KMS-11 (cell line): Measurements from ENCODE around the gene SLC31A1.

Experiments used
- H2AFZ ChIP-seq: fragments of 200-600 bp; sonication (generic); 2 replicates; pipeline ENCODE4 v1.6.1; 2016; ENCODE audit warnings: antibody characterized with exemption, mixed run types, low read depth
- H3K27ac ChIP-seq: fragments of 200-600 bp; sonication (generic); 2 replicates; pipeline ENCODE4 v1.6.1; 2016; ENCODE audit warnings: mild to moderate bottlenecking, mixed run types
- H3K27me3 ChIP-seq: fragments of 200-600 bp; sonication (generic); 2 replicates; pipeline ENCODE4 v1.6.1; 2017; ENCODE audit warnings: mild to moderate bottlenecking, low read depth, mixed run types, moderate library complexity; ENCODE audit not compliant: insufficient read depth
- H3K36me3 ChIP-seq: fragments of 200-600 bp; sonication (generic); 2 replicates; pipeline ENCODE4 v1.6.1; 2017; ENCODE audit warnings: mild to moderate bottlenecking, mixed run types; ENCODE audit not compliant: insufficient read depth
- H3K4me1 ChIP-seq: fragments of 200-600 bp; sonication (generic); 2 replicates; pipeline ENCODE4 v1.6.1; 2016; ENCODE audit warnings: mild to moderate bottlenecking, low read depth, mixed run types; ENCODE audit not compliant: poor library complexity, severe bottlenecking
- H3K4me2 ChIP-seq: fragments of 200-600 bp; sonication (generic); 2 replicates; pipeline ENCODE4 v1.7.0; 2016; ENCODE audit warnings: mild to moderate bottlenecking, mixed run types
- H3K4me3 ChIP-seq: fragments of 200-600 bp; sonication (generic); IDR thresholded peaks from 2 replicates; pipeline ENCODE4 v1.6.1; 2017; ENCODE audit warnings: low read depth, low read length, mixed read lengths; ENCODE audit not compliant: insufficient read depth
- H3K79me2 ChIP-seq: fragments of 200-600 bp; sonication (generic); 2 replicates; pipeline ENCODE4 v1.6.1; 2016; ENCODE audit warnings: low read depth, mixed run types; ENCODE audit not compliant: insufficient read depth
- H3K9ac ChIP-seq: fragments of 200-600 bp; sonication (generic); 2 replicates; pipeline ENCODE4 v1.6.1; 2016; ENCODE audit warnings: mild to moderate bottlenecking, mixed run types
- H4K20me1 ChIP-seq: fragments of 200-600 bp; sonication (generic); 2 replicates; pipeline ENCODE4 v1.6.1; 2016; ENCODE audit warnings: mild to moderate bottlenecking, mixed run types; ENCODE audit not compliant: insufficient read depth
- CTCF ChIP-seq: fragments of 200-600 bp; sonication (generic); conservative IDR thresholded peaks from 2 replicates; pipeline ENCODE4 v1.6.1; 2017; ENCODE audit warnings: low read depth, mild to moderate bottlenecking, antibody characterized with exemption, low read length, moderate library complexity, mixed read lengths

The SLC31A1 gene

GRCh38 chr9:113237026-113237425, 15.7 kb downstream of the SLC31A1 start:
- Histone ChIP-seq H3K4me1 (no peaks in the 10 kb centered on the region), H3K4me2 (no peak overlapping the region), H4K20me1 (no peaks in the 10 kb centered on the region), H3K4me3 (no peak overlapping the region), H3K27ac (no peak overlapping the region), H2AFZ (no peak overlapping the region), H3K9ac (no peak overlapping the region), H3K36me3 (no peaks in the 10 kb centered on the region), H3K27me3 (no peaks in the 10 kb centered on the region), H3K79me2 (no peaks in the 10 kb centered on the region)
- no peak for TF ChIP-seq CTCF

GRCh38 chr9:113238202-113238858, 17.0 kb downstream of the SLC31A1 start:
- Histone ChIP-seq H3K36me3 (no peaks in the 10 kb centered on the region), H3K27ac (no peak overlapping the region), H3K27me3 (no peaks in the 10 kb centered on the region), H3K4me1 (no peaks in the 10 kb centered on the region), H4K20me1 (no peaks in the 10 kb centered on the region), H3K79me2 (no peaks in the 10 kb centered on the region), H3K4me3 (no peak overlapping the region), H3K4me2 (no peak overlapping the region), H3K9ac (no peak overlapping the region), H2AFZ (no peak overlapping the region)
- TF ChIP-seq CTCF = no peak

- TF ChIP-seq CTCF = no peak
- H3K4me2 ChIP-seq = no peak overlapping the region
- H3K4me3 ChIP-seq = no peak overlapping the region
- no peaks in the 10 kb centered on the region for H3K79me2 ChIP-seq
- H3K4me1 ChIP-seq = no peaks in the 10 kb centered on the region
- H3K27ac ChIP-seq = no peak overlapping the region
- H4K20me1 ChIP-seq = no peaks in the 10 kb centered on the region
- no peaks in the 10 kb centered on the region for H3K36me3 ChIP-seq
- H3K27me3 ChIP-seq = no peaks in the 10 kb centered on the region
- no peak overlapping the region for H2AFZ ChIP-seq
- no peak overlapping the region for H3K9ac ChIP-seq
Observed at GRCh38 chr9:113238859-113239232, 17.5 kb downstream of the SLC31A1 start.

- Histone ChIP-seq H3K4me1 (no peaks in the 10 kb centered on the region), H3K9ac (no peak overlapping the region), H3K4me3 (no peak overlapping the region), H3K27me3 (no peaks in the 10 kb centered on the region), H3K36me3 (no peaks in the 10 kb centered on the region), H3K27ac (no peak overlapping the region), H2AFZ (no peak overlapping the region), H3K4me2 (no peak overlapping the region), H4K20me1 (no peaks in the 10 kb centered on the region), H3K79me2 (no peaks in the 10 kb centered on the region)
- no peak for TF ChIP-seq CTCF
Observed at GRCh38 chr9:113241161-113241560, 19.8 kb downstream of the SLC31A1 start.
